Endothelial cell of umbilical vein (primary cell): ENCODE results near the gene CHST8. TPM values are rescaled to one million over a fixed set of nuclear protein-coding genes. Genes with fewer than 3 reads are reported as not detected.

Experiments
- BruUV-seq: library from RNA; stranded (reverse); fragments of 400-500 nt; replicated peaks from 2 replicates; lab custom pipeline; 2021; lab: Mats Ljungman, UMichigan
- CTCF ChIA-PET: fragments of 300-600, 350-600 bp; sonication (Branson Sonifier 250); formaldehyde crosslinking; loops from one replicate; lab custom pipeline; 2021; ENCODE audit warnings: antibody characterized with exemption, inconsistent platforms; lab: Charles Lee
- POLR2A ChIA-PET: fragments of 300-600, 350-600 bp; sonication (Branson Sonifier 250); formaldehyde crosslinking; loops from one replicate; lab custom pipeline; 2021; ENCODE audit warnings: antibody characterized with exemption, inconsistent platforms; lab: Charles Lee
- DNase-seq: peaks from one replicate; pipeline ENCODE4 v3.0.0-alpha.2; 2011; ENCODE audit warnings: low read depth, low spot score
- FAIRE-seq: peaks from 2 replicates; lab custom pipeline; 2011; peaks lifted over from hg19 to GRCh38; lab: Jason Lieb, UNC
- H2AFZ ChIP-seq: 2 replicates; pipeline ENCODE4 v1.6.0; 2012; ENCODE audit warnings: low read depth, low read length, control low read depth, inconsistent platforms
- H3K27ac ChIP-seq: 2 replicates; pipeline ENCODE4 v1.5.1; 2011; ENCODE audit warnings: low read depth, mild to moderate bottlenecking, control low read depth, low read length, moderate library complexity; ENCODE audit not compliant: insufficient read depth
- H3K27me3 ChIP-seq, 2 experiments: 2 replicates each; pipeline versions ENCODE4 v1.6.0 to v1.6.1; 2011; ENCODE audit warnings: low read length in 2 of 2, mixed read lengths in 1 of 2; ENCODE audit not compliant: control insufficient read depth in 2 of 2, insufficient read depth in 2 of 2
- H3K36me3 ChIP-seq, 2 experiments: 2 replicates in 1 of 2; 3 replicates in 1 of 2; pipeline ENCODE4 v1.5.1; 2011; ENCODE audit warnings: low read length in 2 of 2, mild to moderate bottlenecking in 1 of 2, moderate library complexity in 1 of 2; ENCODE audit not compliant: control insufficient read depth in 2 of 2, insufficient read depth in 2 of 2; ENCODE audit errors: extremely low read depth in 1 of 2
- H3K4me1 ChIP-seq: 3 replicates; pipeline ENCODE4 v1.5.1; 2011; ENCODE audit warnings: mild to moderate bottlenecking, low read length; ENCODE audit not compliant: control insufficient read depth, insufficient read depth; ENCODE audit errors: extremely low read depth
- H3K4me2 ChIP-seq: 2 replicates; pipeline ENCODE4 v1.6.1; 2011; ENCODE audit warnings: low read length, control low read depth, mixed read lengths; ENCODE audit not compliant: insufficient read depth
- H3K4me3 ChIP-seq, 3 experiments: fragments of 200-600 bp in 1 of 3; sonication (generic), shearing (Covaris generic) in 1 of 3; replicated peaks in 1 of 3; 2 replicates each; pipeline ENCODE4 v1.5.1; 2011 to 2016; ENCODE audit warnings: control low read depth in 3 of 3, low read length in 3 of 3, mild to moderate bottlenecking in 2 of 3, inconsistent platforms in 1 of 3, low read depth in 1 of 3, moderate library complexity in 1 of 3; ENCODE audit not compliant: insufficient read depth in 1 of 3
- H3K79me2 ChIP-seq: 2 replicates; pipeline ENCODE4 v1.6.0; 2012; ENCODE audit warnings: low read length, inconsistent platforms; ENCODE audit not compliant: control insufficient read depth, insufficient read depth
- H3K9ac ChIP-seq: replicated peaks from 2 replicates; pipeline ENCODE3; 2011; ENCODE audit warnings: low read length, control low read depth; ENCODE audit not compliant: insufficient read depth; ENCODE audit errors: extremely low read depth
- H3K9me1 ChIP-seq: replicated peaks from 3 replicates; pipeline ENCODE4 v1.6.0; 2011; ENCODE audit warnings: mild to moderate bottlenecking, low read length; ENCODE audit not compliant: control insufficient read depth, insufficient read depth; ENCODE audit errors: extremely low read depth
- H3K9me3 ChIP-seq: replicated peaks from 2 replicates; pipeline ENCODE4 v1.5.1; 2012; ENCODE audit warnings: low read length, inconsistent platforms; ENCODE audit not compliant: control insufficient read depth, insufficient read depth
- H4K20me1 ChIP-seq: replicated peaks from 2 replicates; pipeline ENCODE3; 2011; ENCODE audit warnings: mild to moderate bottlenecking, low read length; ENCODE audit not compliant: control insufficient read depth, insufficient read depth; ENCODE audit errors: extremely low read depth
- EZH2 ChIP-seq: IDR thresholded peaks from 2 replicates; pipeline ENCODE4 v1.6.1; 2012; ENCODE audit warnings: borderline replicate concordance, low read depth, mild to moderate bottlenecking, moderate library complexity, low read length, inconsistent platforms; ENCODE audit not compliant: severe bottlenecking
- FOS ChIP-seq: IDR thresholded peaks from 2 replicates; pipeline ENCODE4 v1.6.1; 2011; ENCODE audit warnings: mild to moderate bottlenecking, low read length, moderate library complexity, borderline replicate concordance; ENCODE audit not compliant: insufficient read depth
- GATA2 ChIP-seq: IDR thresholded peaks from 2 replicates; pipeline ENCODE4 v1.7.0; 2011; ENCODE audit warnings: low read depth, mild to moderate bottlenecking, moderate library complexity, mixed read lengths, low read length; ENCODE audit not compliant: insufficient read length, insufficient read depth
- JUN ChIP-seq: IDR thresholded peaks from 2 replicates; pipeline ENCODE4 v1.6.1; 2011; ENCODE audit warnings: borderline replicate concordance, low read depth; ENCODE audit not compliant: insufficient read length, insufficient read depth
- MYC ChIP-seq: IDR thresholded peaks from one replicate; pipeline ENCODE4 v1.6.1; 2011; ENCODE audit warnings: mild to moderate bottlenecking, low read depth, low read length
- POLR2A ChIP-seq: IDR thresholded peaks from 2 replicates; pipeline ENCODE4 v1.6.1; 2012; ENCODE audit warnings: low read depth, mild to moderate bottlenecking, control low read depth, low read length
- POLR2AphosphoS5 ChIP-seq: IDR thresholded peaks from 2 replicates; pipeline ENCODE4 v1.6.1; 2012; ENCODE audit warnings: low read depth, mild to moderate bottlenecking, control low read depth, low read length, moderate library complexity; ENCODE audit not compliant: insufficient read depth
- dilution Hi-C: fragments of 300-500 bp; cut with MboI; formaldehyde crosslinking; loops from one replicate; pipeline ENCODE4 v1.15.0; 2019; ENCODE audit warnings: low sequenced_read_pairs; ENCODE audit not compliant: extremely low pct_ligation_motif_present
- intact Hi-C: fragments of 100-400 bp; cut with micrococcal nuclease; formaldehyde crosslinking; loops from one replicate; pipeline ENCODE4 v1.10.0; 2022
- polyA plus RNA-seq, 4 experiments: library from polyadenylated mRNA; depleted of rRNA in 3 of 4; stranded (reverse) in 3 of 4; unstranded in 1 of 4; fragments of >200 nt; gene quantifications; 2 replicates each; pipeline versions ENCODE4 v1.2.1 to v1.2.3, GENCODE V29; 2011 to 2012; ENCODE audit warnings: missing spikeins in 1 of 4
- total RNA-seq: library from RNA; stranded (reverse); gene quantifications from 2 replicates; pipeline ENCODE4 v1.2.3, GENCODE V29; 2021
- TF ChIP-seq, protein P1 (sequence below), 2 donors: IDR thresholded peaks; 1 replicate in 1 of 2; 2 replicates in 1 of 2; pipeline ENCODE4 v1.5.1; 2011; ENCODE audit warnings: low read length in 2 of 2, mild to moderate bottlenecking in 2 of 2, moderate library complexity in 2 of 2, control low read depth in 1 of 2, inconsistent platforms in 1 of 2, low read depth in 1 of 2; ENCODE audit not compliant: insufficient read depth in 1 of 2; ENCODE audit errors: extremely low read depth in 1 of 2
- TF ChIP-seq, protein P2 (sequence below): IDR thresholded peaks from 2 replicates; pipeline ENCODE4 v1.6.1; 2011; ENCODE audit not compliant: insufficient read depth, insufficient read length

CHST8 gene
- total and polyA plus RNA-seq, 2 donors (not counting 3 experiments of a cell fraction or from before 2014, with no cell fraction given) = not detected

DNA sequence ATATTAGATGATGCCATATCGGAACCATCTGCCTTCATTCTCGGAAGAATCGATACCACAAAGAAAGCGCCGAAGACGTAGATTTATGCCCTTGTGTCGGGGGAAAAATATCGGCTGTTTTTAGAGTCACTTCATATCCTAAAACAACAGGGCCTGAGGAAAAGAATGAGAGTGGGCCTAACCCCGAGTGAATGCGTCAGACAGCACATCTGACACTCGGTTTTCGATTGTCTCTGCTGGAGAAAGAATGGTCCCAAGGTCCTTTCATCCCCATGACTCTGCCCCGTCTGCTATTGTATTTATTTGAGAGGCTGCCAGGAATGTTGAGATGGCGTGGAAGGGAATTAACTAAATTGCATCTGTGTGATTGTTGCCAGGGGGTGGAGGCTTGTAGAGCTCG lies 46.1 kb downstream of the CHST8 start:
- no peaks in the 10 kb centered on the region for H3K36me3 ChIP-seq
- H3K4me2 ChIP-seq = no peak overlapping the region
- H3K9me3 ChIP-seq = no peaks in the 10 kb centered on the region
- FAIRE-seq (no peak), DNase-seq (no peak)
- no peaks in the 10 kb centered on the region for H3K79me2 ChIP-seq
- H2AFZ ChIP-seq = no peak overlapping the region
- BruUV-seq = no TSS peak
- POLR2A ChIA-PET = no interaction called here
- intact Hi-C loops (no loop called here), dilution Hi-C loops (no loop called here)
- H4K20me1 ChIP-seq = no peaks in the 10 kb centered on the region
- H3K27me3 ChIP-seq = no peaks in the 10 kb centered on the region
- TF ChIP-seq FOS = no peak
- TF ChIP-seq EZH2 = no peak
- TF ChIP-seq, protein P1, sequence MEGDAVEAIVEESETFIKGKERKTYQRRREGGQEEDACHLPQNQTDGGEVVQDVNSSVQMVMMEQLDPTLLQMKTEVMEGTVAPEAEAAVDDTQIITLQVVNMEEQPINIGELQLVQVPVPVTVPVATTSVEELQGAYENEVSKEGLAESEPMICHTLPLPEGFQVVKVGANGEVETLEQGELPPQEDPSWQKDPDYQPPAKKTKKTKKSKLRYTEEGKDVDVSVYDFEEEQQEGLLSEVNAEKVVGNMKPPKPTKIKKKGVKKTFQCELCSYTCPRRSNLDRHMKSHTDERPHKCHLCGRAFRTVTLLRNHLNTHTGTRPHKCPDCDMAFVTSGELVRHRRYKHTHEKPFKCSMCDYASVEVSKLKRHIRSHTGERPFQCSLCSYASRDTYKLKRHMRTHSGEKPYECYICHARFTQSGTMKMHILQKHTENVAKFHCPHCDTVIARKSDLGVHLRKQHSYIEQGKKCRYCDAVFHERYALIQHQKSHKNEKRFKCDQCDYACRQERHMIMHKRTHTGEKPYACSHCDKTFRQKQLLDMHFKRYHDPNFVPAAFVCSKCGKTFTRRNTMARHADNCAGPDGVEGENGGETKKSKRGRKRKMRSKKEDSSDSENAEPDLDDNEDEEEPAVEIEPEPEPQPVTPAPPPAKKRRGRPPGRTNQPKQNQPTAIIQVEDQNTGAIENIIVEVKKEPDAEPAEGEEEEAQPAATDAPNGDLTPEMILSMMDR (IDR thresholded peaks at IDR 0.05; ENCODE audit: extremely low read depth in 1 of 2, insufficient read depth in 1 of 2, low read depth in 1 of 2, low read length in 2 of 2) = no peak
- TF ChIP-seq, protein P2, sequence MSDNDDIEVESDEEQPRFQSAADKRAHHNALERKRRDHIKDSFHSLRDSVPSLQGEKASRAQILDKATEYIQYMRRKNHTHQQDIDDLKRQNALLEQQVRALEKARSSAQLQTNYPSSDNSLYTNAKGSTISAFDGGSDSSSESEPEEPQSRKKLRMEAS = no peak
- no peak for TF ChIP-seq MYC
- no peak overlapping the region for H3K27ac ChIP-seq
- CTCF ChIA-PET = no interaction called here
- no peak overlapping the region for H3K4me3 ChIP-seq
- H3K9ac ChIP-seq = no peak overlapping the region
- H3K9me1 ChIP-seq = no peaks in the 10 kb centered on the region
- H3K4me1 ChIP-seq = no peaks in the 10 kb centered on the region

DNA sequence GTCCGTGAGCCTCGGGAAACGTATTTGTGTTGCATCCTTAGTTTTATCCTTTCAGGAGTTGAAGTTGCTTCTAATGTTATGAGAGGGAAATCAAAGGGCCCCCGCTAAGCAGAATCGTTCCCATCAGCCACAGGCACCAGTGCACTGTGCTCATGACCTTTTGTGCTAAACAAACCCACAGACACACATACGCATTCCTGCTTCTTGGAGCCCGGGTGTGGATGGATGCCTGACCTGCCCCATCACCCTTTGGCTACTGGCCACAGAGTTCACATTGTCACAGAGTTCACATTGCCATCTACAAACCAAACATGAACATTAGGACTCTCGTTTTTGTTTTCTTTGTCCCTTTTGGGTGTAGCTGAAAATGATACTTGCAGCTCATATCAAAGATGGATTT lies 47.2 kb downstream of the CHST8 start:
- Histone ChIP-seq H3K9ac (no peak overlapping the region), H3K79me2 (no peaks in the 10 kb centered on the region), H3K36me3 (no peaks in the 10 kb centered on the region), H3K27ac (no peak overlapping the region), H3K27me3 (no peaks in the 10 kb centered on the region), H3K4me3 (no peak overlapping the region), H4K20me1 (no peaks in the 10 kb centered on the region), H2AFZ (no peak overlapping the region), H3K4me1 (no peaks in the 10 kb centered on the region), H3K9me1 (no peaks in the 10 kb centered on the region), H3K4me2 (no peak overlapping the region), H3K9me3 (no peaks in the 10 kb centered on the region)
- intact Hi-C loops = no loop called here
- DNase-seq = no peak
- TF ChIP-seq POLR2AphosphoS5 (no peak), GATA2 (no peak), POLR2A (no peak), JUN (no peak), EZH2 (no peak), MYC (no peak), FOS (no peak)
- TF ChIP-seq, protein P1 (IDR thresholded peaks at IDR 0.05; ENCODE audit: extremely low read depth in 1 of 2, insufficient read depth in 1 of 2, low read depth in 1 of 2, low read length in 2 of 2) = no peak
- TF ChIP-seq, protein P2 = no peak
- no peak for FAIRE-seq
- CTCF ChIA-PET = no interaction called here
- POLR2A ChIA-PET = no interaction called here
- dilution Hi-C loops = no loop called here
- no TSS peak for BruUV-seq
